HCT116 (cell line): ENCODE measurements around the gene TLR4. TPM values are rescaled to one million over a fixed set of nuclear protein-coding genes. Genes with fewer than 3 reads are reported as not detected.

ENCODE experiments used
- ATAC-seq: fragments of 200-7000 bp; cut with Tn5 transposase; 2 replicates; pipeline ENCODE4 v1.9.1; 2020; ENCODE audit warnings: mild to moderate bottlenecking, moderate library complexity
- BruUV-seq: library from RNA; stranded (reverse); fragments of 400-500 nt; replicated peaks from 2 replicates; lab custom pipeline; 2021; lab: Mats Ljungman, UMichigan
- CTCF ChIA-PET: fragments of 300-600 bp; sonication (Branson Sonifier 250); formaldehyde crosslinking; loops from one replicate; lab custom pipeline; 2021; ENCODE audit warnings: antibody characterized with exemption; lab: Charles Lee
- POLR2A ChIA-PET: fragments of 300-600, 350-600 bp; sonication (Branson Sonifier 250); formaldehyde crosslinking; loops from one replicate; lab custom pipeline; 2021; ENCODE audit warnings: antibody characterized with exemption; lab: Charles Lee
- RAD21 ChIA-PET, 2 experiments: fragments of 300-600 bp; sonication (Branson Sonifier 250); formaldehyde crosslinking; loops; one replicate each; lab custom pipeline; 2023; ENCODE audit warnings: low total read pairs in 2 of 2; ENCODE audit not compliant: uncharacterized antibody in 2 of 2, unreplicated experiment in 2 of 2, low non-redundant PET in 1 of 2; lab: Charles Lee
- DNase-seq: peaks from one replicate; pipeline ENCODE4 v3.0.0-alpha.2; 2010; ENCODE audit warnings: low read depth, low spot score
- H2AFZ ChIP-seq: fragments of 200-600 bp; shearing (Covaris generic), sonication (generic); 2 replicates; pipeline ENCODE4 v1.6.1; 2017; ENCODE audit warnings: low read depth, mixed run types, mixed read lengths, antibody characterized with exemption, low read length; ENCODE audit not compliant: poor library complexity, severe bottlenecking
- H3K27ac ChIP-seq: 2 replicates; pipeline ENCODE4 v1.5.1; 2012; ENCODE audit warnings: low read depth, low read length
- H3K27me3 ChIP-seq: fragments of 200-600 bp; sonication (generic); 2 replicates; pipeline ENCODE4 v1.6.1; 2016; ENCODE audit warnings: mixed run types, low read length, mixed read lengths; ENCODE audit not compliant: insufficient read depth
- H3K36me3 ChIP-seq, 2 experiments: fragments of 200-500 bp in 1 of 2; fragments of 200-600 bp in 1 of 2; sonication (Bioruptor generic) in 1 of 2; sonication (generic) in 1 of 2; 2 replicates each; pipeline versions ENCODE4 v1.5.1 to v1.6.1; 2014 to 2016; ENCODE audit warnings: low read length in 2 of 2, inconsistent platforms in 1 of 2, mixed read lengths in 1 of 2, mixed run types in 1 of 2; ENCODE audit not compliant: insufficient read depth in 2 of 2, control insufficient read depth in 1 of 2
- H3K4me1 ChIP-seq, 2 experiments: fragments of 200-600 bp in 1 of 2; sonication (generic) in 1 of 2; 2 replicates each; pipeline versions ENCODE4 v1.5.1 to v1.6.1; 2012 to 2017; ENCODE audit warnings: low read length in 2 of 2, inconsistent platforms in 1 of 2, mild to moderate bottlenecking in 1 of 2, mixed read lengths in 1 of 2, mixed run types in 1 of 2, moderate library complexity in 1 of 2; ENCODE audit not compliant: insufficient read depth in 2 of 2, control insufficient read depth in 1 of 2
- H3K4me2 ChIP-seq: fragments of 200-600 bp; sonication (generic); 2 replicates; pipeline ENCODE4 v1.6.1; 2017; ENCODE audit warnings: mixed run types, low read length, mixed read lengths
- H3K4me3 ChIP-seq, 2 experiments: fragments of 200-600 bp in 1 of 2; sonication (generic) in 1 of 2; replicated peaks in 1 of 2; 2 replicates each; pipeline ENCODE4 v1.5.1; 2011 to 2016; ENCODE audit warnings: low read length in 2 of 2, control low read depth in 1 of 2, low read depth in 1 of 2, mild to moderate bottlenecking in 1 of 2, mixed read lengths in 1 of 2, mixed run types in 1 of 2
- H3K79me2 ChIP-seq: fragments of 200-600 bp; sonication (generic); 2 replicates; pipeline ENCODE4 v1.6.1; 2017; ENCODE audit warnings: mild to moderate bottlenecking, mixed run types, low read length, moderate library complexity, mixed read lengths; ENCODE audit not compliant: insufficient read depth
- H3K9ac ChIP-seq: fragments of 200-600 bp; sonication (generic); 2 replicates; pipeline ENCODE4 v1.6.1; 2016; ENCODE audit warnings: low read length, mixed read lengths
- H3K9me2 ChIP-seq: fragments of 200-600 bp; sonication (generic), shearing (Covaris generic); 2 replicates; pipeline ENCODE4 v1.6.1; 2017; ENCODE audit warnings: mixed run types, mild to moderate bottlenecking, moderate library complexity; ENCODE audit not compliant: insufficient read depth
- H3K9me3 ChIP-seq, 2 experiments: fragments of 200-500 bp in 1 of 2; fragments of 200-600 bp in 1 of 2; sonication (Bioruptor generic) in 1 of 2; sonication (generic) in 1 of 2; 2 replicates each; pipeline ENCODE4 v1.6.1; 2014 to 2017; ENCODE audit warnings: low read length in 2 of 2, mixed read lengths in 2 of 2, inconsistent platforms in 1 of 2, low read depth in 1 of 2, mild to moderate bottlenecking in 1 of 2, mixed run types in 1 of 2, moderate library complexity in 1 of 2; ENCODE audit not compliant: control insufficient read depth in 1 of 2, insufficient read depth in 1 of 2
- H4K20me1 ChIP-seq: fragments of 200-600 bp; sonication (generic), shearing (Covaris generic); 2 replicates; pipeline ENCODE4 v1.6.1; 2017; ENCODE audit warnings: mixed run types, mild to moderate bottlenecking, moderate library complexity; ENCODE audit not compliant: insufficient read depth
- CBX3 ChIP-seq: IDR thresholded peaks from 2 replicates; pipeline ENCODE4 v1.6.1; 2012; ENCODE audit warnings: low read depth
- EGR1 ChIP-seq: IDR thresholded peaks from 2 replicates; pipeline ENCODE4 v1.6.1; 2012; ENCODE audit warnings: low read depth
- FOSL1 ChIP-seq: IDR thresholded peaks from 2 replicates; pipeline ENCODE4 v1.6.1; 2012; ENCODE audit warnings: low read depth
- JUND ChIP-seq: IDR thresholded peaks from 2 replicates; pipeline ENCODE4 v1.6.1; 2012
- POLR2AphosphoS5 ChIP-seq: IDR thresholded peaks from 2 replicates; pipeline ENCODE4 v1.6.1; 2011; ENCODE audit warnings: mild to moderate bottlenecking, low read depth, low read length, moderate library complexity
- RAD21 ChIP-seq: IDR thresholded peaks from 2 replicates; pipeline ENCODE4 v1.6.1; 2012; ENCODE audit warnings: low read depth, mild to moderate bottlenecking
- SRF ChIP-seq: IDR thresholded peaks from 2 replicates; pipeline ENCODE4 v1.6.1; 2012; ENCODE audit warnings: low read depth
- TCF7L2 ChIP-seq: IDR thresholded peaks from 2 replicates; pipeline ENCODE4 v1.7.0; 2011; ENCODE audit warnings: borderline replicate concordance, inconsistent platforms; ENCODE audit not compliant: insufficient read depth, insufficient read length; ENCODE audit errors: extremely low read depth
- YY1 ChIP-seq: IDR thresholded peaks from 2 replicates; pipeline ENCODE4 v1.6.1; 2011; ENCODE audit warnings: low read length, low read depth, moderate library complexity, mild to moderate bottlenecking; ENCODE audit not compliant: insufficient replicate concordance; ENCODE audit errors: extremely low read depth
- ZNF274 ChIP-seq: fragments of 200-500 bp; sonication (Bioruptor generic); IDR thresholded peaks from 2 replicates; pipeline ENCODE4 v1.6.1; 2014; ENCODE audit warnings: mild to moderate bottlenecking, low read depth, low read length, inconsistent platforms
- intact Hi-C: fragments of 100-400 bp; cut with micrococcal nuclease; formaldehyde crosslinking; loops from 2 replicates; pipeline ENCODE4 v1.10.0; 2022
- total RNA-seq: library from RNA; stranded (reverse); gene quantifications from one replicate; pipeline ENCODE4 v1.2.1, GENCODE V29; 2021; ENCODE audit not compliant: unreplicated experiment
- TF ChIP-seq, protein P1 (sequence below): IDR thresholded peaks from 2 replicates; pipeline ENCODE4 v1.6.1; 2011; ENCODE audit warnings: mild to moderate bottlenecking, low read length, moderate library complexity; ENCODE audit not compliant: insufficient replicate concordance; ENCODE audit errors: extremely low read depth

Gene TLR4
- total RNA-seq, 1 experiment from 2014 or later = 0.10 TPM

GRCh38 chr9:117697046-117697445 lies 7.2 kb upstream of the TLR4 start (continued):
- TF ChIP-seq, protein P1, sequence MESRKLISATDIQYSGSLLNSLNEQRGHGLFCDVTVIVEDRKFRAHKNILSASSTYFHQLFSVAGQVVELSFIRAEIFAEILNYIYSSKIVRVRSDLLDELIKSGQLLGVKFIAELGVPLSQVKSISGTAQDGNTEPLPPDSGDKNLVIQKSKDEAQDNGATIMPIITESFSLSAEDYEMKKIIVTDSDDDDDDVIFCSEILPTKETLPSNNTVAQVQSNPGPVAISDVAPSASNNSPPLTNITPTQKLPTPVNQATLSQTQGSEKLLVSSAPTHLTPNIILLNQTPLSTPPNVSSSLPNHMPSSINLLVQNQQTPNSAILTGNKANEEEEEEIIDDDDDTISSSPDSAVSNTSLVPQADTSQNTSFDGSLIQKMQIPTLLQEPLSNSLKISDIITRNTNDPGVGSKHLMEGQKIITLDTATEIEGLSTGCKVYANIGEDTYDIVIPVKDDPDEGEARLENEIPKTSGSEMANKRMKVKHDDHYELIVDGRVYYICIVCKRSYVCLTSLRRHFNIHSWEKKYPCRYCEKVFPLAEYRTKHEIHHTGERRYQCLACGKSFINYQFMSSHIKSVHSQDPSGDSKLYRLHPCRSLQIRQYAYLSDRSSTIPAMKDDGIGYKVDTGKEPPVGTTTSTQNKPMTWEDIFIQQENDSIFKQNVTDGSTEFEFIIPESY = no peak
- TF ChIP-seq SRF = no peak
- no peak for TF ChIP-seq FOSL1
- TF ChIP-seq EGR1 = no peak
- TF ChIP-seq TCF7L2 = no peak
- TF ChIP-seq CBX3 = no peak

DNA sequence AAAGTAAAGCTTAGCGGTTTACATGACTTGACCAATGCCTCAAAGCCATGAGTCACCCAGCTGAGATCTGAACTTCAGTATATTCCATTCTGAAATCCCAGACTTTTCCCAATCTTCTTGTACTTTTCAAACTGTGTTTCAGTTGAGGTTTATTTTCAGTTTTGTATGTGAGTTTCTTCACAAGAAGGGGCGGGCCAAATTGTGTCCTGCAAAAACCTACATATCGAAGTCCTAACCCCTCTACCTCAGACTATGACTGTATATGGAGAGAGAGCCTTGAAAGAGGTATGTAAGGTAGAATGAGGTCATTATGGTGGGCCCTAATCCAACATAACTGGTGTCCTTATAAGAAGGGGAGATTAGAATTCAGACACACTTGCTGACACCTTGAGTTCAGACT lies 666 bp upstream of the TLR4 start:
- BruUV-seq = no TSS peak
- H2AFZ ChIP-seq = no peak overlapping the region
- CTCF ChIA-PET = no interaction called here
- no peak overlapping the region for H3K4me2 ChIP-seq
- RAD21 ChIA-PET = no interaction called here
- no peaks in the 10 kb centered on the region for H3K27me3 ChIP-seq
- no peaks in the 10 kb centered on the region for H4K20me1 ChIP-seq
- TF ChIP-seq JUND (no peak), TCF7L2 (no peak), POLR2AphosphoS5 (no peak), ZNF274 (no peak), RAD21 (no peak), YY1 (no peak)
- ATAC-seq (no peak), DNase-seq (no peak)
- no peaks in the 10 kb centered on the region for H3K79me2 ChIP-seq
- intact Hi-C loops = no loop called here
- no peak overlapping the region for H3K9ac ChIP-seq
- no peaks in the 10 kb centered on the region for H3K9me2 ChIP-seq
- POLR2A ChIA-PET = no interaction called here
- H3K36me3 ChIP-seq = no peaks in the 10 kb centered on the region
- no peak overlapping the region for H3K27ac ChIP-seq
- peaks cover 12 to 17% of the 10 kb centered on the region in 2 experiments; a peak in 2 of 4 replicates for H3K9me3 ChIP-seq
- no peaks in the 10 kb centered on the region for H3K4me1 ChIP-seq
- H3K4me3 ChIP-seq = no peak overlapping the region
